HepG2 (cell line): ENCODE results near the gene CEBPA. TPM values are rescaled to one million over a fixed set of nuclear protein-coding genes. Genes with fewer than 3 reads are reported as not detected.

Experiments used
- ARNTL ChIP-seq: sonication (generic); formaldehyde crosslinking; IDR thresholded peaks from 2 replicates; pipeline ENCODE4 v1.4.0; 2020; ENCODE audit warnings: mild to moderate bottlenecking, missing genetic modification reagents
- KAT8 ChIP-seq: IDR thresholded peaks from 2 replicates; pipeline ENCODE4 v1.6.1; 2016; ENCODE audit warnings: missing genetic modification reagents, missing compliant biosample characterization
- KLF15 ChIP-seq: sonication (generic); formaldehyde crosslinking; IDR thresholded peaks from 2 replicates; pipeline ENCODE4 v1.8.1; 2023; ENCODE audit warnings: borderline replicate concordance, mild to moderate bottlenecking, inconsistent platforms, missing genetic modification reagents, mixed read lengths
- MEIS1 ChIP-seq: sonication (generic); formaldehyde crosslinking; IDR thresholded peaks from 2 replicates; pipeline ENCODE4 v1.9.0; 2021; ENCODE audit warnings: mild to moderate bottlenecking, missing genetic modification reagents, moderate library complexity, borderline replicate concordance
- PLRG1 ChIP-seq: fragments of 450-650 bp; conservative IDR thresholded peaks from 2 replicates; pipeline ENCODE4 v1.6.1; 2016
- RFX3 ChIP-seq: IDR thresholded peaks from 2 replicates; pipeline ENCODE4 v1.6.1; 2016; ENCODE audit warnings: missing biosample characterization, missing genetic modification reagents
- SP2 ChIP-seq: sonication (generic); formaldehyde crosslinking; IDR thresholded peaks from 2 replicates; pipeline ENCODE4 v1.5.1; 2020; ENCODE audit warnings: mild to moderate bottlenecking, missing genetic modification reagents
- ZNF761 ChIP-seq: sonication (generic); formaldehyde crosslinking; conservative IDR thresholded peaks from 2 replicates; pipeline ENCODE4 v1.4.0; 2020; ENCODE audit warnings: mild to moderate bottlenecking, missing genetic modification reagents
- ZNF772 ChIP-seq: sonication (generic); formaldehyde crosslinking; IDR thresholded peaks from 2 replicates; pipeline ENCODE4 v1.5.0; 2020; ENCODE audit warnings: mild to moderate bottlenecking, missing genetic modification reagents
- ZSCAN21 ChIP-seq: sonication (generic); formaldehyde crosslinking; IDR thresholded peaks from 2 replicates; pipeline ENCODE4 v1.8.0; 2022; ENCODE audit warnings: mild to moderate bottlenecking, missing genetic modification reagents, moderate library complexity, borderline replicate concordance
- polyA plus RNA-seq, 8 experiments: library from polyadenylated mRNA; depleted of rRNA in 3 of 8; stranded (reverse) in 7 of 8; unstranded in 1 of 8; fragments of >200 nt; fragmentation: Illumina TruSeq in 4 of 8; extraction: Trizol in 4 of 8; gene quantifications; 2 replicates each; pipeline versions ENCODE4 v1.2.1 to v1.2.3, GENCODE V29; 2011 to 2016; ENCODE audit warnings: low read depth in 4 of 8, missing spikeins in 1 of 8, mixed read lengths in 1 of 8; ENCODE audit not compliant: insufficient read depth in 1 of 8
- total RNA-seq, 5 experiments: library from RNA; depleted of rRNA; stranded (reverse); fragments of >200 nt; fragmentation: Illumina TruSeq; extraction: Trizol; gene quantifications; 2 replicates each; pipeline ENCODE4 v1.2.3, GENCODE V29; 2016; ENCODE audit warnings: low read depth in 1 of 5
- TF ChIP-seq, protein P1 (sequence below): sonication (generic); formaldehyde crosslinking; IDR thresholded peaks from 2 replicates; pipeline ENCODE4 v1.4.0; 2020; ENCODE audit warnings: mild to moderate bottlenecking, missing genetic modification reagents
- TF ChIP-seq, protein P2 (sequence below): sonication (generic); formaldehyde crosslinking; IDR thresholded peaks from 2 replicates; pipeline ENCODE4 v1.9.0; 2022; ENCODE audit warnings: low read depth, missing genetic modification reagents

Gene CEBPA
- total and polyA plus RNA-seq, 2 of the 13 experiments (the other 11 are each of a cell fraction or from before 2014, with no cell fraction given) = 24.8 to 103 TPM

GRCh38 chr19:33301144-33301899, 1.0 kb downstream of the CEBPA start (continued):
- no peak for TF ChIP-seq KLF15
- no peak for TF ChIP-seq PLRG1
- 0 out of 2 replicates have a peak, but pooled peaks have one; percentile 29 for TF ChIP-seq SP2 (CRISPR knock-in tag)
- TF ChIP-seq ZSCAN21 (CRISPR knock-in tag) = peak; percentile 35; the same call in 1 of the 2 replicates
- no peak for TF ChIP-seq KAT8 (CRISPR knock-in tag)
- TF ChIP-seq RFX3 (CRISPR knock-in tag) = no peak
- no peak for TF ChIP-seq MEIS1
- TF ChIP-seq ZNF761 (CRISPR knock-in tag) = no peak
- TF ChIP-seq, protein P1, sequence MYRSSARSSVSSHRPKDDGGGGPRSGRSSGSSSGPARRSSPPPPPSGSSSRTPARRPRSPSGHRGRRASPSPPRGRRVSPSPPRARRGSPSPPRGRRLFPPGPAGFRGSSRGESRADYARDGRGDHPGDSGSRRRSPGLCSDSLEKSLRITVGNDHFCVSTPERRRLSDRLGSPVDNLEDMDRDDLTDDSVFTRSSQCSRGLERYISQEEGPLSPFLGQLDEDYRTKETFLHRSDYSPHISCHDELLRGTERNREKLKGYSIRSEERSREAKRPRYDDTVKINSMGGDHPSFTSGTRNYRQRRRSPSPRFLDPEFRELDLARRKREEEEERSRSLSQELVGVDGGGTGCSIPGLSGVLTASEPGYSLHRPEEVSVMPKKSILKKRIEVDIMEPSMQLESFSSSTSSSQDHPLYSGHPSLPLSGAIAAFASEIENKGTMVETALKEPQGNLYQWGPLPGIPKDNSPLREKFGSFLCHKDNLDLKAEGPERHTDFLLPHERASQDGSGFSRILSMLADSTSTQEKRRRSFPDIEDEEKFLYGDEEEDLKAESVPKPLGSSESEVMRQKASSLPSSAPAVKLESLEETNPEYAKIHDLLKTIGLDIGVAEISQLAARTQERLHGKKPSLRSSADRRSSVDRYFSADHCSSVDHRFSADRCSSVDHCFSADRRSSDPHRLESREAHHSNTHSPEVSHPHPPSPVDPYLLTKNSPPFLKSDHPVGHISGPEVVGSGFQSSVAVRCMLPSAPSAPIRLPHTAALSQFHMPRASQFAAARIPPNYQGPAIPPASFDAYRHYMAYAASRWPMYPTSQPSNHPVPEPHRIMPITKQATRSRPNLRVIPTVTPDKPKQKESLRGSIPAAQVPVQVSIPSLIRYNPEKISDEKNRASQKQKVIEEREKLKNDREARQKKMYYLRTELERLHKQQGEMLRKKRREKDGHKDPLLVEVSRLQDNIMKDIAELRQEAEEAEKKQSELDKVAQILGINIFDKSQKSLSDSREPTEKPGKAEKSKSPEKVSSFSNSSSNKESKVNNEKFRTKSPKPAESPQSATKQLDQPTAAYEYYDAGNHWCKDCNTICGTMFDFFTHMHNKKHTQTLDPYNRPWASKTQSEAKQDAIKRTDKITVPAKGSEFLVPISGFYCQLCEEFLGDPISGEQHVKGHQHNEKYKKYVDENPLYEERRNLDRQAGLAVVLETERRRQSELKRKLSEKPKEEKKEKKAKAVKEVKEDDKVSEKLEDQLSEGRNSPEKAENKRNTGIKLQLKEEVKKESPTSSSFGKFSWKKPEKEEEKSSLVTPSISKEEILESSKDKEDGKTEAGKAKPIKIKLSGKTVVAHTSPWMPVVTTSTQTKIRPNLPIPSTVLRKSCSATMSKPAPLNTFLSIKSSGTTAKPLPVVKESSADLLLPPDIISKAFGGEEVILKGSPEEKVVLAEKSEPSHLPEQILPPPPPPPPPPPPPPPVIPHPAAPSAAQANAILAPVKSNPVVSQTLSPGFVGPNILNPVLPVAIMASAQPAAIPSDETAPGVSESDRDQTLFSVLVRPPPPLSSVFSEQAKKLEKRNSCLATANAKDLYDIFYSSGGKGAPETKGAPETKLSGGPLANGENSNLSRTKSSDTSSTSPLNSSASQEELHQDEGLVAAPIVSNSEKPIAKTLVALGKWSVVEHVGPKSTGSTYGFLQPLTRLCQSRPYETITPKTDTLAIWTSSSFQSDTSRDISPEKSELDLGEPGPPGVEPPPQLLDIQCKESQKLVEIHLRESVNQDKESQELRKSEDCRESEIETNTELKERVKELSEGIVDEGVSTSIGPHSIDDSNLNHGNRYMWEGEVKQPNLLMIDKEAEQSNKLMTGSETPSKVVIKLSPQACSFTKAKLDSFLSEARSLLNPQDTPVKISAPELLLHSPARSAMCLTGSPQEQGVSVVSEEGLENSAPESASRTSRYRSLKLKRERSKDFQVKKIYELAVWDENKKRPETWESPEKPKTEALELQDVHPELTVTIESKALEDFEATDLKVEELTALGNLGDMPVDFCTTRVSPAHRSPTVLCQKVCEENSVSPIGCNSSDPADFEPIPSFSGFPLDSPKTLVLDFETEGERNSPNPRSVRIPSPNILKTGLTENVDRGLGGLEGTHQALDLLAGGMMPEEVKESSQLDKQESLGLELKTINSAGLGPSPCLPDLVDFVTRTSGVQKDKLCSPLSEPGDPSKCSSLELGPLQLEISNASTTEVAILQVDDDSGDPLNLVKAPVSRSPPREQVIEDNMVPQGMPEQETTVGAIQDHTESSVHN (CRISPR knock-in tag) = 0 out of 2 replicates have a peak, but pooled peaks have one; percentile 29
- TF ChIP-seq ZNF772 (CRISPR knock-in tag) = no peak; the same call in 1 of the 2 replicates
- 0 out of 2 replicates have a peak, but pooled peaks have one; percentile 44 for TF ChIP-seq ARNTL (CRISPR knock-in tag)
- TF ChIP-seq, protein P2, sequence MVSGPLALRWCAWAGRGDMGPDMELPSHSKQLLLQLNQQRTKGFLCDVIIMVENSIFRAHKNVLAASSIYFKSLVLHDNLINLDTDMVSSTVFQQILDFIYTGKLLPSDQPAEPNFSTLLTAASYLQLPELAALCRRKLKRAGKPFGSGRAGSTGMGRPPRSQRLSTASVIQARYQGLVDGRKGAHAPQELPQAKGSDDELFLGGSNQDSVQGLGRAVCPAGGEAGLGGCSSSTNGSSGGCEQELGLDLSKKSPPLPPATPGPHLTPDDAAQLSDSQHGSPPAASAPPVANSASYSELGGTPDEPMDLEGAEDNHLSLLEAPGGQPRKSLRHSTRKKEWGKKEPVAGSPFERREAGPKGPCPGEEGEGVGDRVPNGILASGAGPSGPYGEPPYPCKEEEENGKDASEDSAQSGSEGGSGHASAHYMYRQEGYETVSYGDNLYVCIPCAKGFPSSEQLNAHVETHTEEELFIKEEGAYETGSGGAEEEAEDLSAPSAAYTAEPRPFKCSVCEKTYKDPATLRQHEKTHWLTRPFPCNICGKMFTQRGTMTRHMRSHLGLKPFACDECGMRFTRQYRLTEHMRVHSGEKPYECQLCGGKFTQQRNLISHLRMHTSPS = peak; percentile 45; the same call in 1 of the 2 replicates
